Measurements from ENCODE around the gene PSAPL1. TPM values are rescaled to one million over a fixed set of nuclear protein-coding genes. Genes with fewer than 3 reads are reported as not detected.

PSAPL1 gene
- total RNA-seq, 4 donors from 2014 or later: 16.4 to 268 (median 137) TPM

DNA sequence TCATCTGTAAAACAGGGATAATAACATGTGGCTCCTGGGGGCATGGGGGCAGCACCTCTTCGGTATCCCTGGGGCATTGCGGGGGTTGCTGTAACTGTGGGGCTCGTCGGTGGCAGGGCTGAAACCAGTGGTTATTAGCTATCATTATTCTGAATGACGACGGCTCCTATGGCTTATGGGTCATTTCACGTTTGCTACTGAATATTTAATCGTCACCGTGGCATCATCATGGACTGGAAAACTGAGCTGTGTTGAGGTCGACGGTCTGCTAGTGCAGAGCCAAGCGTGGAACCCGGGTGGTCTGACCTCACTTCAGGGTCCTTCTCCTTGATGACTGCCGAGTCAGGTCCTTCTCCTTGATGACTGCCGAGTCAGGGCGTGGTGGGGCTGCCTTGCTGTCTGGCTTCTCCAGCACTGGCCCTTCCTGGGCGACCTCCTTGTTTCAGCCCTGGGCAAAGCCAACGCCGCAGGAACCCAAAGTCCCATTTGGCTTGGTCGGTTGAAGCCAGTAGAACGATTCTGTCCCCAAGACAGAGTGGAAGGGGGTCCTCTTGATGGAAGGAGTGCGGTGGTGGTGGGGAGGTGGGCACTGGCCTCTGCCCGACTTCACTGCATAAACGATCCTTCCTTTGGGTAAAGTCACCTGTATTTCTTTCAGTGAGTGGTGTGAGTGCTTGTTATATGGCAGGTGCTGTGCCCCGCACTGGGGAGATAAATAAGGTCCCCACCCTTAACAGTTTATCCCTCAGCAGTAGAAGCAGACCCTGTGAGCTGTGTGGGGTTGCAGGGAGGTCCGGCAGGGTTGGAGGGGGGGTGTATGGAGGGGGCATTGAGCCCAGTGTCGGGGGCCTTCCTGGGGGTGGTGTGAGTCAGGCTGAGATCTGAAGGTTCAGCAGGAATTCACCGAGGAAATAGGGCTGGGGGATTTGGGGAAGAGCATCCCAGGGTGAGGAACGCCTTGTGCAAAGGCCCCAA is 40.8 kb downstream of the PSAPL1 start:
- no peak overlapping the region for H3K4me3 ChIP-seq
- no peaks in the 10 kb centered on the region for H3K9me3 ChIP-seq
- H3K27me3 ChIP-seq: peaks cover 17% of the 10 kb centered on the region
- WGBS: 81% methylated on average over 25 of the region's 29 CpGs
- DNase-seq (ENCODE audit: low spot score in 2 of 2): peak in 1 of 2 donors; percentile 69
- TF ChIP-seq POLR2A (IDR thresholded peaks at IDR 0.05): no peak
- TF ChIP-seq, protein P1, sequence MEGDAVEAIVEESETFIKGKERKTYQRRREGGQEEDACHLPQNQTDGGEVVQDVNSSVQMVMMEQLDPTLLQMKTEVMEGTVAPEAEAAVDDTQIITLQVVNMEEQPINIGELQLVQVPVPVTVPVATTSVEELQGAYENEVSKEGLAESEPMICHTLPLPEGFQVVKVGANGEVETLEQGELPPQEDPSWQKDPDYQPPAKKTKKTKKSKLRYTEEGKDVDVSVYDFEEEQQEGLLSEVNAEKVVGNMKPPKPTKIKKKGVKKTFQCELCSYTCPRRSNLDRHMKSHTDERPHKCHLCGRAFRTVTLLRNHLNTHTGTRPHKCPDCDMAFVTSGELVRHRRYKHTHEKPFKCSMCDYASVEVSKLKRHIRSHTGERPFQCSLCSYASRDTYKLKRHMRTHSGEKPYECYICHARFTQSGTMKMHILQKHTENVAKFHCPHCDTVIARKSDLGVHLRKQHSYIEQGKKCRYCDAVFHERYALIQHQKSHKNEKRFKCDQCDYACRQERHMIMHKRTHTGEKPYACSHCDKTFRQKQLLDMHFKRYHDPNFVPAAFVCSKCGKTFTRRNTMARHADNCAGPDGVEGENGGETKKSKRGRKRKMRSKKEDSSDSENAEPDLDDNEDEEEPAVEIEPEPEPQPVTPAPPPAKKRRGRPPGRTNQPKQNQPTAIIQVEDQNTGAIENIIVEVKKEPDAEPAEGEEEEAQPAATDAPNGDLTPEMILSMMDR (IDR thresholded peaks at IDR 0.05): no peak
- TF ChIP-seq EP300 (IDR thresholded peaks at IDR 0.05): no peak
- TF ChIP-seq POLR2AphosphoS5 (IDR thresholded peaks at IDR 0.05): no peak
- no peaks in the 10 kb centered on the region for H3K4me1 ChIP-seq
- H3K27ac ChIP-seq: no peak overlapping the region
- no peaks in the 10 kb centered on the region for H3K36me3 ChIP-seq

DNA sequence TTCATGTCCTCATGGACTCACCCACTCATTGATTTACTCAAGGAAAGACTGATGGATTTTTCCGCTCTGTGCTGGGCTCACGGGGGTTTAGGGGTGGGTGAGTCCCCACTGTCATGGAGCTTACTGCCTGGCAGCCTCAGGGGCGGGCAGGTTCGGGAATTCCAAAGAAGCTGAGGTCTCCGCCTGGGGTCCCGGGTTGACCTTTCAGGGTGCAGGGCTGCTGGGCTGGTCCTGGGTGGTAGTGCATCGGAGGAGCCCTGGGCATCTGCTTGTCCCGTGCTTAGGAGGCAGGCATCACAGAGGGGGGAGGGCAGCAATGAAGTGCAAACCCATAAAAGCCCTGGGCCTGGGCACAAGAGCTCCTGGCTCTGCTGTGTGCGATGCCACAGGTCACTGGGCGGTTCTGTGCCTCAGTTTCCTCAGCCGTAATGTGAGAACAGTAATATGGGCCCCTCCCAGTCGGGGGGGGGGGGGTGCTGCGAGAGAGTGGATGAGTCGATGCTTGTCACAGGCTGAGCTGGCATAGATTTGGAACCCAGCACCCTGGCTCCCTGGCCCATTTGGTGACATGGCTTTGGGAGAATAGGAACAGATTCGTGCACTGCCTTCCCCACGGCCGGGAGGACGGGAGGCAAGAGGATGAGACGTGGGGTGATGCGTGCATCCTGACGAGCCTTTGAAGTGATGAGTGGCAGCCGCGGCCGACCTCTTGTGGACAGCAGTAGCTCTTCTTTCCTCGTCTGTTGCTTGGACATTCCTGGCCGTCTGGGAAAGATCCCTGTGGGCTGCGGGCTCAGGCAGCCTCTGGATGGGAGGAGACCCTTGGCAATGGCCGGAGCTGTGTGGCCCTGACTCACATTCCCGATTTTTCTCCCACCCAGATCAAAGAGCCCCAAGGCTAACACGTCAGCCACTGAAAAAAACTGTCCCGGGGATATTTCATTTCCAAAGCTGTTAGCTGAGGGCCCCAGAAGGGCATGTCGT is 42.0 kb downstream of the PSAPL1 start:
- TF ChIP-seq POLR2A (IDR thresholded peaks at IDR 0.05): no peak
- no peak for TF ChIP-seq POLR2AphosphoS5 (IDR thresholded peaks at IDR 0.05)
- TF ChIP-seq, protein P1 (IDR thresholded peaks at IDR 0.05): no peak
- no peak for TF ChIP-seq EP300 (IDR thresholded peaks at IDR 0.05)
- H3K27me3 ChIP-seq: peaks cover 12% of the 10 kb centered on the region
- DNase-seq (ENCODE audit: low spot score in 2 of 2): peak in 1 of 2 donors; percentile 74

DNA sequence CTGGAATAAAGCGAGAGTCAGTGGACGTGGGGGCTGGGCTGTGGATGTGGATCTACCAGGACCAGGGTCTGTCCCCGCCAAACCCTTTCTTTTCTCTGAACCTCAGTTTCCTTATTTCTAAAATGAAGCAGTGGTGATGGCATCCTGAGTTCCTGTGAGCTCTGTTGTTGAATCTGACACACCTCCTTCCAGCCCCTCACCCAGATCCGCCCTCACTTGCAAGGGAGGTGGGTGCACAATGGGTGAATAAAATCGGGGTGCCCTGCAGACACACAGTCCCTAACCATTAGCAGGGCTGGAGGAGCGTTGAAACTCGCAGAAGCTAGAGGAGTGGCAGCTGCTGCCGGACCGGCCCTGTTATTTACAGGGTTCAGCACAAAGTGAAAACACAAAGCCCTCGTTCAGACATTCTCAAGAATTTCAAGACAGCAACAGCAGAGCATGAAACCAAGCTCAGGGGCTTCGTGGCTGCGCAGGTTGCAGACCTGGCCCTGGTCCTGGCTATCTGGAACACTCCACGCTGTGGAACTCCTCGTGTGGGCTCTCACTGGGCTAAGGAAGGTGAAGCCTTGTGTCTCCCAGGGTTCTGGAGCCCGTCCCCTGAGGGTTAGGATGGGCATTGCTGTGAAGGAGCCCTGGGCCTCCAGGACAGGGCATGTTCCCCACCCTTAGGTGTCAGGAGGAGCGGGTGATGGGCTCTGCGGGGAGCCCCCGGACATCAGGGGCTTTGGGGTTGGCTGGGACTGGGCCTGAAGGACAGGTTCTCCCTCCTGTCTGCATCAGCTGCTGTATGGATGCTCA is 42.9 kb downstream of the PSAPL1 start:
- TF ChIP-seq, protein P1 (IDR thresholded peaks at IDR 0.05): no peak
- TF ChIP-seq POLR2AphosphoS5 (IDR thresholded peaks at IDR 0.05) (no peak), EP300 (IDR thresholded peaks at IDR 0.05) (no peak), POLR2A (IDR thresholded peaks at IDR 0.05) (no peak)
- H3K4me1 ChIP-seq: no peaks in the 10 kb centered on the region
- WGBS: 89% methylated on average over 5 of the region's 18 CpGs
- peak in 1 of 2 donors; percentile 60 for DNase-seq (ENCODE audit: low spot score in 2 of 2)
- H3K36me3 ChIP-seq: no peaks in the 10 kb centered on the region
- no peaks in the 10 kb centered on the region for H3K9me3 ChIP-seq
- H3K4me3 ChIP-seq: no peak overlapping the region
- no peak overlapping the region for H3K27ac ChIP-seq
- H3K27me3 ChIP-seq: peaks cover 10% of the 10 kb centered on the region

More for the DNA sequence above, 42.0 kb downstream of the PSAPL1 start:
- WGBS: 67% methylated on average over 20 of the region's 32 CpGs
- Histone ChIP-seq H3K36me3 (no peaks in the 10 kb centered on the region), H3K4me3 (no peak overlapping the region), H3K4me1 (no peaks in the 10 kb centered on the region), H3K9me3 (no peaks in the 10 kb centered on the region), H3K27ac (no peak overlapping the region)

DNA sequence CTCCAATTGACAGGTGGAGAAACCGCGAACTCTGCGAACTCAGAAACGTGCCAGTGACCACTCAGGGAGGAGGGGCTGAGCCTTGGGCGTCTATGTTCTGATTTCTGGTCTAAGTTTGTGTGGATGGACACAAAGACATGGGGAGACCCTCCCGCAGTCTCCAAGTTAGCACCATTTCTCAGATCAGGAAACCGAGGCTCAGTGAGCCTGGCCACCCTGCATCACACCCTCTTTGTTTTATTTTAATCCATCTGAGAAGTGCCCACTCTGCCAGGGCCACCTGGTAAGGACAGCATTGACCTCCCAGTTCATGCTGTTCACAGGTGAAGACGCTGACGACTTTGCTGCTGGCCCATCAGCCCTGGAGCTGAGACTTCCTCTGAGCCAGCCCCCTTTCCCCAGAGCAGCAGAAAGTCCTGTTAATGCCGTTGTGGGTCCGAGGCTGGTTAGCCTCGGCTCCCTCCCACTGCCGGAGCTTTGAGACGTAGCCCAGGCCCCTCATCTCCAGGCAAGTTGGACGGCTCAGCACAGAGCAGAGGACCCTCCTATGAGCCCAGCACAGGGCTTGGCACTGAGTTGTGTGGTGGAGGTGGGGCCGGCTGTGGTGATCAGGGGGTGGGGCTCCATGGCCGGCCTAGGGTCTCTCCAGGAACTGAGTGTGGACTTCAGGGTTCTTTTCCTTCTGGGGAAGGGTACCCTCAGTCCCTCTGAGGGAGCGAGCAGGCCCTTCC is 43.7 kb downstream of the PSAPL1 start:
- H3K4me3 ChIP-seq: no peak overlapping the region
- peaks cover 10% of the 10 kb centered on the region for H3K27me3 ChIP-seq
- TF ChIP-seq, protein P1 (IDR thresholded peaks at IDR 0.05): no peak
- TF ChIP-seq EP300 (IDR thresholded peaks at IDR 0.05) (no peak), POLR2AphosphoS5 (IDR thresholded peaks at IDR 0.05) (no peak)
- H3K36me3 ChIP-seq: no peaks in the 10 kb centered on the region
- H3K4me1 ChIP-seq: no peaks in the 10 kb centered on the region
- H3K27ac ChIP-seq: no peak overlapping the region
- H3K9me3 ChIP-seq: no peaks in the 10 kb centered on the region
- WGBS: 84% methylated on average over 9 of the region's 18 CpGs
- peak in 1 of 2 donors; percentile 71 for DNase-seq (ENCODE audit: low spot score in 2 of 2)
